GM18505 (cell line): ENCODE measurements around the gene MINDY4B.

Experiments
- ATAC-seq: cut with Tn5 transposase; IDR thresholded peaks from one replicate; pipeline ENCODE4 v1.9.1; 2021; ENCODE audit not compliant: unreplicated experiment
- POLR2A ChIP-seq: IDR thresholded peaks from 4 replicates; pipeline ENCODE4 v1.6.1; 2011; ENCODE audit warnings: borderline replicate concordance; ENCODE audit not compliant: insufficient read depth, insufficient read length; ENCODE audit errors: extremely low read depth

MINDY4B gene

GRCh38 chr3:150917951-150918350, 12.7 kb upstream of the MINDY4B start:
- ATAC-seq: no peak
- TF ChIP-seq POLR2A: no peak

- no peak for ATAC-seq
- TF ChIP-seq POLR2A: no peak
Observed at GRCh38 chr3:150913133-150913922, 8.1 kb upstream of the MINDY4B start.

GRCh38 chr3:150912501-150912900, 7.3 kb upstream of the MINDY4B start:
- TF ChIP-seq POLR2A: no peak
- ATAC-seq: no peak

GRCh38 chr3:150911771-150912170, 6.5 kb upstream of the MINDY4B start:
- no peak for ATAC-seq
- no peak for TF ChIP-seq POLR2A

GRCh38 chr3:150906461-150906860, 1.2 kb upstream of the MINDY4B start:
- no peak for TF ChIP-seq POLR2A
- ATAC-seq: no peak

GRCh38 chr3:150905746-150906145, 507 bp upstream of the MINDY4B start:
- ATAC-seq: no peak
- no peak for TF ChIP-seq POLR2A

GRCh38 chr3:150902988-150903387, 2.3 kb downstream of the MINDY4B start:
- ATAC-seq: no peak
- no peak for TF ChIP-seq POLR2A

- ATAC-seq: no peak
- TF ChIP-seq POLR2A: no peak
Observed at GRCh38 chr3:150901793-150902192, 3.4 kb downstream of the MINDY4B start.

- no peak for TF ChIP-seq POLR2A
- ATAC-seq: no peak
Observed at GRCh38 chr3:150899141-150899540, 6.1 kb downstream of the MINDY4B start.

- no peak for TF ChIP-seq POLR2A
- no peak for ATAC-seq
Observed at GRCh38 chr3:150898046-150898754, 7.0 kb downstream of the MINDY4B start.

- TF ChIP-seq POLR2A: no peak
- ATAC-seq: no peak
Observed at GRCh38 chr3:150897592-150897991, 7.6 kb downstream of the MINDY4B start.

- no peak for TF ChIP-seq POLR2A
- no peak for ATAC-seq
Observed at GRCh38 chr3:150890831-150891230, 14.4 kb downstream of the MINDY4B start.

- TF ChIP-seq POLR2A: no peak
- no peak for ATAC-seq
Observed at GRCh38 chr3:150890295-150890694, 14.9 kb downstream of the MINDY4B start.

GRCh38 chr3:150889106-150889505, 16.1 kb downstream of the MINDY4B start:
- no peak for ATAC-seq
- TF ChIP-seq POLR2A: no peak
